ENCODE results near the gene TTC36. TPM values are rescaled to one million over a fixed set of nuclear protein-coding genes. Genes with fewer than 3 reads are reported as not detected.
A peak's percentile ranks its signal among the peaks of the same experiment; 100 is the strongest.
"Not testable (repeated sequence)": the region's sequence is repeated elsewhere in the genome, so short reads cannot be mapped to it uniquely, and the experiment has no call there.

Gene TTC36
- total RNA-seq, 2 donors from 2014 or later, result 1.2 TPM; not detected in 1

- peak; percentile 34 for DNase-seq
- peak in 1 of 2 donors; percentile 17 for ATAC-seq
- intact Hi-C loops (cut with DNase I), result not testable (repeated sequence)
Observed at GRCh38 chr11:118571701-118572060, 44.4 kb downstream of the TTC36 start.

GRCh38 chr11:118572061-118572980 is 45.0 kb downstream of the TTC36 start, which contains the start of gene ARCN1:
TSS of gene ARCN1 (plus strand) at chr11:118572409. CDS start at chr11:118572548, 139 bp downstream.
- DNase-seq, result peak; percentile 85
- intact Hi-C loops (cut with DNase I), result no loop called here
- peak; percentile 89 to 92 for ATAC-seq

- intact Hi-C loops (cut with DNase I), result no loop called here
- ATAC-seq (peak; percentile 9 to 53), DNase-seq (no peak)
Observed at GRCh38 chr11:118572981-118573550, 45.8 kb downstream of the TTC36 start.

GRCh38 chr11:118574636-118575035 is 47.4 kb downstream of the TTC36 start:
- DNase-seq, result no peak
- no peak for ATAC-seq
- intact Hi-C loops (cut with DNase I), result loop anchor here in 1 of 2 donors (5.0 kb wide), 1 partner anchor 38 kb away; no protein-coding TSS in a partner anchor

- intact Hi-C loops (cut with DNase I), result loop anchor here in 1 of 2 donors (5.0 kb wide), 1 partner anchor 34 kb away; no protein-coding TSS in a partner anchor
- not testable (repeated sequence) for ATAC-seq, DNase-seq
Observed at GRCh38 chr11:118577995-118578394, 50.7 kb downstream of the TTC36 start.

Other genes with a start within 250 kb of the TTC36 start
- 1 to 10 TPM; 1.6 to 3.7 TPM for gene CD3E, start 222.7 kb upstream of the TTC36 start, total RNA-seq
- gene CD3D, start 184.8 kb upstream of the TTC36 start, total RNA-seq, result 1 to 10 TPM in 1 of 2 donors, under 1 TPM in 1; 0.86 to 2.0 TPM
- 1 to 10 TPM in 1 of 2 donors, under 1 TPM in 1; 0.76 to 1.4 TPM for gene CD3G, start 183.1 kb upstream of the TTC36 start, total RNA-seq
- 10 to 100 TPM; 32.9 to 41.2 TPM for gene UBE4A, start 167.9 kb upstream of the TTC36 start, total RNA-seq
- gene ATP5MG, start 125.9 kb upstream of the TTC36 start, total RNA-seq, result 100 to 1,000 TPM; 567 to 582 TPM
- gene KMT2A, start 91.0 kb upstream of the TTC36 start, total RNA-seq, result 10 to 100 TPM; 23.7 to 25.2 TPM
- 10 to 100 TPM in 1 of 2 donors, 1 to 10 TPM in 1; 8.8 to 10.1 TPM for gene TMEM25, start 3.7 kb downstream of the TTC36 start, total RNA-seq
- gene IFT46, start 38.5 kb downstream of the TTC36 start, total RNA-seq, result 10 to 100 TPM; 13.4 to 18.8 TPM
- gene ARCN1, start 44.9 kb downstream of the TTC36 start, total RNA-seq, result 100 to 1,000 TPM in 1 of 2 donors, 10 to 100 TPM in 1; 98.2 to 129 TPM
- gene PHLDB1, start 80.1 kb downstream of the TTC36 start, total RNA-seq, result 100 to 1,000 TPM; 108 to 159 TPM
- gene TREH, start 152.2 kb downstream of the TTC36 start, total RNA-seq, result not detected

Data from left cardiac atrium (tissue), 4 donors.